RWPE2 (cell line): ENCODE data around the gene PDK3.

Experiments used
- ATAC-seq: fragments of 200-7000 bp; cut with Tn5 transposase; 3 replicates; pipeline ENCODE4 v1.9.1; 2021; ENCODE audit warnings: low read depth
- DNase-seq: peaks from one replicate; pipeline ENCODE4 v3.0.0-alpha.2; 2020; ENCODE audit warnings: low spot score
- H3K27ac ChIP-seq: fragments of 450-650 bp; 2 replicates; pipeline ENCODE4 v1.5.1; 2017; ENCODE audit warnings: mild to moderate bottlenecking; ENCODE audit not compliant: poor library complexity, severe bottlenecking
- H3K27me3 ChIP-seq: fragments of 250-450 bp; sonication (Bioruptor Pico); 2 replicates; pipeline ENCODE4 v1.5.1; 2021; ENCODE audit warnings: mild to moderate bottlenecking, moderate library complexity; ENCODE audit not compliant: insufficient read depth, poor library complexity, severe bottlenecking
- H3K36me3 ChIP-seq: fragments of 250-450 bp; sonication (Bioruptor Pico); 2 replicates; pipeline ENCODE4 v1.5.1; 2020; ENCODE audit warnings: low read depth, mild to moderate bottlenecking, moderate library complexity
- H3K4me1 ChIP-seq: fragments of 250-450 bp; sonication (Bioruptor Pico); 2 replicates; pipeline ENCODE4 v1.5.1; 2021; ENCODE audit warnings: mild to moderate bottlenecking, moderate library complexity; ENCODE audit not compliant: insufficient read depth, poor library complexity, severe bottlenecking
- H3K4me3 ChIP-seq: fragments of 250-450 bp; sonication (Bioruptor Pico); 2 replicates; pipeline ENCODE4 v1.5.1; 2021; ENCODE audit warnings: mild to moderate bottlenecking, moderate library complexity; ENCODE audit not compliant: severe bottlenecking
- H3K9me3 ChIP-seq: fragments of 250-450 bp; sonication (Bioruptor Pico); 2 replicates; pipeline ENCODE4 v1.5.1; 2021; ENCODE audit warnings: mild to moderate bottlenecking, moderate library complexity; ENCODE audit not compliant: severe bottlenecking
- TF ChIP-seq, protein P1 (sequence below): fragments of 450-650 bp; IDR thresholded peaks from one replicate; pipeline ENCODE4 v1.5.1; 2017; ENCODE audit warnings: mild to moderate bottlenecking, moderate library complexity; ENCODE audit not compliant: poor library complexity, severe bottlenecking

Gene PDK3

DNA sequence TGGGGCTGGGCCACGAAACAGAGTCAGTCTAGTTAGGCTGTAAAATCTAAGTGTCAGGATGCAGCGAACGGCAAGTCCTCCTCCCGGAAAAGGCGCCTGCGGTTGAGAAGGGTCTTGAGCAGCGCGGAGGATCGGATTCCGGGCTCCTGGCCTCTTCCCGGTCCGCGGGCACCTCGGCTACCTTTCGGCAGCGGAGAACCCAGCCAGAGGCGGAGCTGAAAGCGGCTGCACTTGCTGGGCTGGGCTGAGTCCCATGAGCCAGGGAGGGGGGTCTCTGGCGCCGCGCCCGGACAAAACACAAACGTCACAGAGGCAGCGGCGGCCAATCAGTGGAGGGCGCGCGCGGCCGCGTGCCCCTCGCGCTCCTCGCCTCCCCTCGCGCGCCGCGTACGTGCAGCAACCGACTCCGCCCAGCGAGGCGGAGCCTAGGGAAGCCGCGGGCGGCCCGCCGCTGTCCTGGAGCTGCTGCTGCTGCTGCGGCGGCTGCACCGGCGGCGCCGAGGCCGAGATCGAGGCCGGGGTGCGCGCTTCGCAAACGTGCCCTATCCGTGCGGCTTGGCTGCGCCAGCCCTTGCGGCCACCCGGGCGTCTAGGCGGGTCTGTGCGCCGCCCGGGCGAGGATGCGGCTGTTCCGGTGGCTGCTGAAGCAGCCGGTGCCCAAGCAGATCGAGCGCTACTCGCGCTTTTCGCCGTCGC is at the start of gene PDK3:
PDK3 (plus strand) TSS at position 451 of the 696 bp plus-strand sequence; CDS start at position 621, 170 bp downstream.
- DNase-seq (peak; percentile 80), ATAC-seq (peak; percentile 93)
- TF ChIP-seq, protein P1, sequence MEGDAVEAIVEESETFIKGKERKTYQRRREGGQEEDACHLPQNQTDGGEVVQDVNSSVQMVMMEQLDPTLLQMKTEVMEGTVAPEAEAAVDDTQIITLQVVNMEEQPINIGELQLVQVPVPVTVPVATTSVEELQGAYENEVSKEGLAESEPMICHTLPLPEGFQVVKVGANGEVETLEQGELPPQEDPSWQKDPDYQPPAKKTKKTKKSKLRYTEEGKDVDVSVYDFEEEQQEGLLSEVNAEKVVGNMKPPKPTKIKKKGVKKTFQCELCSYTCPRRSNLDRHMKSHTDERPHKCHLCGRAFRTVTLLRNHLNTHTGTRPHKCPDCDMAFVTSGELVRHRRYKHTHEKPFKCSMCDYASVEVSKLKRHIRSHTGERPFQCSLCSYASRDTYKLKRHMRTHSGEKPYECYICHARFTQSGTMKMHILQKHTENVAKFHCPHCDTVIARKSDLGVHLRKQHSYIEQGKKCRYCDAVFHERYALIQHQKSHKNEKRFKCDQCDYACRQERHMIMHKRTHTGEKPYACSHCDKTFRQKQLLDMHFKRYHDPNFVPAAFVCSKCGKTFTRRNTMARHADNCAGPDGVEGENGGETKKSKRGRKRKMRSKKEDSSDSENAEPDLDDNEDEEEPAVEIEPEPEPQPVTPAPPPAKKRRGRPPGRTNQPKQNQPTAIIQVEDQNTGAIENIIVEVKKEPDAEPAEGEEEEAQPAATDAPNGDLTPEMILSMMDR = no peak
- no peaks in the 10 kb centered on the region for H3K36me3 ChIP-seq
- no peaks in the 10 kb centered on the region for H3K27me3 ChIP-seq
- no peaks in the 10 kb centered on the region for H3K4me1 ChIP-seq
- no peak within 1 kb of the TSS for H3K27ac ChIP-seq
- no peaks in the 10 kb centered on the region for H3K9me3 ChIP-seq
- peak within 1 kb of the TSS; percentile 70 for H3K4me3 ChIP-seq

DNA sequence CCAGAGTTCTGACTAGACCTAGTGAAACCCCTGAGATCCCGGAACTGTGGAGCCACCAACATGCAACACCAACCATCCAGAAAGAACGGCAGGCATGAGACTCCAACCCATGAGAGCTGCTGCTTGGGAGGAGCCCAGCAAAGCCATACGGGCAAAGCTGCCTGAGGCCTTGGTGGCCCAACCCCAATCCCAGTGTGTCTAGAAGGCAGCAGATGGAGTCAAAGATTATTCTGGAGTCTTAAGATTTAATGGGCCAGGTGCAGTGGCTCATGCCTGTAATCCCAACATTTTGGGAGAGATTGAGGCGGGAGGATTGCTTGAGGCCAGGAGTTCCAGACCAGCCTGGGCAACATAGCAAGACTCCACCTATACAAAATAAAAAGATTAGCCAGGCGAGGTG is 49.2 kb upstream of the PDK3 start:
- H3K4me1 ChIP-seq = no peaks in the 10 kb centered on the region
- H3K36me3 ChIP-seq = no peaks in the 10 kb centered on the region
- no peaks in the 10 kb centered on the region for H3K9me3 ChIP-seq
- TF ChIP-seq, protein P1 = no peak
- no peak overlapping the region for H3K27ac ChIP-seq
- ATAC-seq = no peak
- no peak for DNase-seq
- no peaks in the 10 kb centered on the region for H3K27me3 ChIP-seq
- no peak overlapping the region for H3K4me3 ChIP-seq

DNA sequence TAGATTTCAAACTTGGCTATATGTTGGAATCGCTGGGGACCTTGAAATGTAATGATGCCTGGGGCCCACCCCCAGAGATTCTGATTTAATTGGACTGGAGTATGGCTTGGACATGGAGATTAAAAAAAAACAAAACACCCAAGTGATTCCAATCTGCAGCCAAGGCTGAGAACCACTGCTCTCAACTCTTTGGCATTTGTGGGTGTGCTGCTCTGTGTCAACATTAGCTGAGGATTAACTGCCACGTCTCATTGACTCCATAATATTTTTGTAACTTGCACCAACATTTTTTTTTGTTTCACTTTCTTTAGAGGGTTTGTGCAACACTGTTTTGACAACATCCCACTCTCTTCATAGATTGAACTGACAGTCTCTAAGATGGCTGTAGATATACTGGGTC is 41.1 kb upstream of the PDK3 start:
- H3K27ac ChIP-seq = no peak overlapping the region
- no peaks in the 10 kb centered on the region for H3K4me1 ChIP-seq
- H3K4me3 ChIP-seq = no peak overlapping the region
- ATAC-seq (no peak), DNase-seq (no peak)
- no peaks in the 10 kb centered on the region for H3K36me3 ChIP-seq
- no peaks in the 10 kb centered on the region for H3K27me3 ChIP-seq
- TF ChIP-seq, protein P1 = no peak
- no peaks in the 10 kb centered on the region for H3K9me3 ChIP-seq

DNA sequence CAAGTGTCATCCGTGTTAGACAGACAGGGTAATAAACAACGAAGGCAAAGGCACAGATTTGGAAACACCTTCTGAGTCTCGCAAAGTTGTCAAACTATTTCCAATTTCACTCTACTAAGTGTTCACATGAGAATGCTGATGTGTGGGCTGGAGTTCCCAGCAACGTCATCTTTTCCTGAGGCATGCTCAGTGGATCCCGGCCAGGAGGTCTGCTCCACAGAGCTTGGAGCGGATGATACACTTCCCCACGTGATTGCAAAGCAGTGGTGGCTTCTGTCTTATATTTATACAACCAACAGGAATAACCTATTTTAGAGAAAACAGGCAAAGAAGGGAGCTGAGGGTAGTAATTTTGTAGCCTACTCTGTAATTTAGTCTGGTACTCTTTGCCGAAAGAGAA is 40.1 kb upstream of the PDK3 start:
- no peaks in the 10 kb centered on the region for H3K27me3 ChIP-seq
- no peak overlapping the region for H3K4me3 ChIP-seq
- no peak overlapping the region for H3K27ac ChIP-seq
- H3K4me1 ChIP-seq = no peaks in the 10 kb centered on the region
- DNase-seq = no peak
- H3K36me3 ChIP-seq = no peaks in the 10 kb centered on the region
- no peaks in the 10 kb centered on the region for H3K9me3 ChIP-seq
- TF ChIP-seq, protein P1 = no peak
- no peak for ATAC-seq

DNA sequence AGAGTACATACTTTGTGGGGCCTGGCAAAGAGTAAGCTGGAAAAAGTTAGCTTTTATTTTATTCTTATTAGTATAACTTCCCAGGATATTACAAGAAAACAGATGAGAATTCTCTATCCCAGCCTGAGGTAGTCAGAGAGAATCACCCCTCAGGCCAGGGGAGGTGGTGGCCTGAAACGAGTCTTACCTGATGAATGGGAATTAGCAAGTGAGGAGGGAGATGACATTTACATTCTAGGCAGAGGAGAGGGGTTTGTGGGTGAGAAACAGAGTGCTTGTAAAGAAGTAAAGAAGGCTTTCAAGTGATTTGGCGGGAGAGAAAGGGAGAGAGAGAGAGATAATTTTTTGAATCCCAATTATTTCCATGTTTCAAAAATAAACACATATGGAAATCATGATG is 39.3 kb upstream of the PDK3 start:
- H3K36me3 ChIP-seq = no peaks in the 10 kb centered on the region
- H3K4me3 ChIP-seq = no peak overlapping the region
- DNase-seq (no peak), ATAC-seq (no peak)
- H3K4me1 ChIP-seq = no peaks in the 10 kb centered on the region
- H3K27ac ChIP-seq = no peak overlapping the region
- TF ChIP-seq, protein P1 = no peak
- H3K27me3 ChIP-seq = no peaks in the 10 kb centered on the region
- H3K9me3 ChIP-seq = no peaks in the 10 kb centered on the region
